ENCODE data around the gene LDB2. TPM values are rescaled to one million over a fixed set of nuclear protein-coding genes. Genes with fewer than 3 reads are reported as not detected.

LDB2 gene
- total RNA-seq, 2 donors from 2014 or later = 3.2 to 7.9 TPM

- DNase-seq = no peak
- Histone ChIP-seq H3K9me3 (no peaks in the 10 kb centered on the region), H3K36me3 (no peaks in the 10 kb centered on the region), H3K27ac (no peak overlapping the region), H3K4me3 (no peak overlapping the region), H3K9ac (ENCODE audit: low read depth in 2 of 2, low read length in 2 of 2) (no peak overlapping the region), H3K4me1 (no peaks in the 10 kb centered on the region), H3K27me3 (no peaks in the 10 kb centered on the region)
- intact Hi-C loops (cut with DNase I) = no loop called here
- no peak for TF ChIP-seq CTCF (IDR thresholded peaks at IDR 0.05)
Measured at GRCh38 chr4:16852644-16853043, 45.8 kb downstream of the LDB2 start.

- H3K9ac ChIP-seq (ENCODE audit: low read depth in 2 of 2, low read length in 2 of 2) = no peak overlapping the region
Measured at GRCh38 chr4:16852228-16852627, 46.2 kb downstream of the LDB2 start.

GRCh38 chr4:16846540-16847117, 51.8 kb downstream of the LDB2 start:
- intact Hi-C loops (cut with DNase I) = no loop called here
- no peak overlapping the region for H3K27ac ChIP-seq
- no peaks in the 10 kb centered on the region for H3K9me3 ChIP-seq
- no peaks in the 10 kb centered on the region for H3K4me1 ChIP-seq
- DNase-seq = no peak
- H3K9ac ChIP-seq (ENCODE audit: low read depth in 2 of 2, low read length in 2 of 2) = no peak overlapping the region
- TF ChIP-seq CTCF (IDR thresholded peaks at IDR 0.05) = no peak
- no peak overlapping the region for H3K4me3 ChIP-seq
- no peaks in the 10 kb centered on the region for H3K27me3 ChIP-seq
- H3K36me3 ChIP-seq = no peaks in the 10 kb centered on the region

More at GRCh38 chr4:16852228-16852627, 46.2 kb downstream of the LDB2 start:
- Histone ChIP-seq H3K27me3 (no peaks in the 10 kb centered on the region), H3K9me3 (no peaks in the 10 kb centered on the region), H3K36me3 (no peaks in the 10 kb centered on the region), H3K4me3 (no peak overlapping the region), H3K27ac (no peak overlapping the region), H3K4me1 (no peaks in the 10 kb centered on the region)
- no peak for TF ChIP-seq CTCF (IDR thresholded peaks at IDR 0.05)
- DNase-seq = no peak
- intact Hi-C loops (cut with DNase I) = no loop called here

GRCh38 chr4:16844816-16845586, 53.4 kb downstream of the LDB2 start:
- no peak for TF ChIP-seq CTCF (IDR thresholded peaks at IDR 0.05)
- H3K4me3 ChIP-seq = no peak overlapping the region
- no peaks in the 10 kb centered on the region for H3K4me1 ChIP-seq
- no peaks in the 10 kb centered on the region for H3K36me3 ChIP-seq
- H3K9ac ChIP-seq (ENCODE audit: low read depth in 2 of 2, low read length in 2 of 2) = no peak overlapping the region
- H3K27ac ChIP-seq = no peak overlapping the region
- intact Hi-C loops (cut with DNase I) = no loop called here
- H3K9me3 ChIP-seq = no peaks in the 10 kb centered on the region
- H3K27me3 ChIP-seq = no peaks in the 10 kb centered on the region
- DNase-seq = no peak

GRCh38 chr4:16843831-16844508, 54.5 kb downstream of the LDB2 start:
- no peak for TF ChIP-seq CTCF (IDR thresholded peaks at IDR 0.05)
- intact Hi-C loops (cut with DNase I) = no loop called here
- H3K9me3 ChIP-seq = no peaks in the 10 kb centered on the region
- H3K27me3 ChIP-seq = no peaks in the 10 kb centered on the region
- DNase-seq = no peak
- H3K9ac ChIP-seq (ENCODE audit: low read depth in 2 of 2, low read length in 2 of 2) = no peak overlapping the region
- H3K4me1 ChIP-seq = no peaks in the 10 kb centered on the region
- H3K27ac ChIP-seq = no peak overlapping the region
- no peaks in the 10 kb centered on the region for H3K36me3 ChIP-seq
- H3K4me3 ChIP-seq = no peak overlapping the region

All from colonic mucosa (tissue), 4 donors.